Activated CD8-positive, alpha-beta memory T cell treated with anti-CD3 and anti-CD28 coated beads, Interleukin-2, amount 50 U/mL, for 1 hour (primary cell): Measurements from ENCODE around the gene GNAS-AS1.

Source experiments
- DNase-seq: peaks from one replicate; pipeline ENCODE4 v3.0.0-alpha.2; 2020; ENCODE audit errors: extremely low read depth

Gene GNAS-AS1

DNA sequence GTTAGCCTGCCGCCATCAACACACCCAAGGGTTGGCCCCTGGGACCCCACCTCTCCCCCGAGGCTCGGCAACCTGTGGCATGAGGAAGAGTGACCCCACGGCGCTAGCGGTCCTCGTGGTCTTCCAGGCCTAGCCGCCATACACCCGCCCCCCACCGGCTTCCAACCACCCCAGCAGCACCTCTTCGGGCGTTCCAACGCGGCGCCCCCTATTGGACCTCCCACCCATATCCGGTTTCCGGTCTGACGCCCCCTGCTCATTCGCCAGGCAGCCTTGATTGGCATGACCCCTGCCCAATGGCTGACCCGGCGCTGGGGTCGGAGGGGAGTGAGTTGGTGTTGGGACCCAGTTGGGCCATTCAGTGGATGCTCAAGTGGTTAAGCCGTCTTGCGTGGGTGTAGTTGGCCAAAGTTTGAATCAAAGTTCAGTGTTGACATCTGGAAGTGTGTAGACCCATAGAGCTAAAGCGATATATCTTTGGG, at the start of gene GNAS-AS1:
TSS of gene GNAS-AS1 (minus strand) at position 210 of the 482 bp plus-strand sequence.
- peak; percentile 55 for DNase-seq

DNA sequence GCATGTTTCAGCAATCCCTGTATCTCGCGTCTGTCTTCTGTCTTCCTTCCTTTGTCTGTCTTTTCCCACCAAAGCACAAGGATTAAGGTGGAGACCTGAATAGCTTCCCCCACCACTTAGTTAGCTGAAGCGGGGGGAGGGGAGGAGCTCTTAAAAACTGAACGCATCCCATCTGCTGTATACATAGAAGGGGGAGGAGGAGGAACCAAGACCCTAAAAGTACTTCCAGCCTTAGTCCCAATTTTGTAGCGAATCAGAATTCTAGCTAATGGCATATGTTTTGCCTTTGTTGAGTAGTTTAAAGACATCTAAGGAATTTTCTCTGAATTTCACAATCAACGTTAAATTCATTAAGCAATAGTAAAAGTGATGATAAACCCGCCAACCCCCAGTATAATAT, 49.7 kb upstream of the GNAS-AS1 start:
- no peak for DNase-seq

DNA sequence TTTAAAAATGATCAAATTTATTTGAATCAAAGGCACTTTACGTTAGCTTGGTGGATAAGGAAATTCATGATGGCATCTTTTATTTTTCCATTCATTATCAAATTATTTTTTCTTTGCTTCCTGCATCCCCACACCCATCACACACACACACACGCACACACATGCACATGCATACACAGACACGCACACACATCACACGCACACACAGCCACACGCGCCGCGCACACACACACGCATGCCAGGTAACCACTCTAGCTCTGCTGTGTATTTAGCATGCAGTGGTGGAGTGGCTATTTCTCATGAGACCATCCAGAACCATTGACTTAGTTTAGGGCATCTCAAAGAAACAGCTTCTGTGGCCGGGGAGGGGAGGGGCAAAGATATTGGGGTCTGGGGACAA, 48.8 kb upstream of the GNAS-AS1 start:
- DNase-seq, result no peak

DNA sequence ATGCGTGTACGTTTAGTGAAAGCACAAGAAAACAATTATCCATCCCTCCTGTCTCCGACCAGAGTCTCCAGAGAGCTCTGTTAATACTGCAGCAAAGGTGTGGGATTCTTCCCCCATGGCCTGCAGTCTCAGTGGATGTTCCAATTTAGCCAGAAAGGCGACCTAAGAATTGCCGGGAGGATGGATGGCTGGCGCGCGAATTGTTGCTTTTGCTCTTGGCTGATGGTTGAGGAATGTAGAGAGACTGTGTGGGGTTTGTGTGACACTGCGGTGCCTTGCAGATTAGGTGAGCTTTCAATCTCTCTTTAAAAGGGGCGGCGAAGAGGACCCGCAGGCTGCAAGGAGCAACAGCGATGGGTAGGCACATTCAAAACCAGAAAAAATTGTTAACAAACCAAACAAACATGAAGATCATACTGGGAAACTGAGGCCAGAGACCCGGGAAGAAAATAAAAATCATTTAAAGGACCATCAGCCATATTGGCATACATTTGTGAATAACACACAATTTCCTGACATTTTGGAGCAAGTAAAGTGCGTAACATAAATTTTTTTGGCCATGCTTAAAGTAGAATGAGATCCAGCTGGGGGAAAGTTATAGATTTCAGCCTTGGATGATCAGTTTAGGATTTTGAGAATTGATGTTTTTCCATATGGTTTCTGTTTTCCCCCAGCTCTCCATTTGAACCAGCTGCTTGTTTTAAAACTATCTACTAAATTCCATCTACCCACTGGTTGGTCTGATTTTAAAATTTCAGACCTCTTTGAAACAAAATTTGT, 48.1 kb upstream of the GNAS-AS1 start:
- DNase-seq, result no peak

DNA sequence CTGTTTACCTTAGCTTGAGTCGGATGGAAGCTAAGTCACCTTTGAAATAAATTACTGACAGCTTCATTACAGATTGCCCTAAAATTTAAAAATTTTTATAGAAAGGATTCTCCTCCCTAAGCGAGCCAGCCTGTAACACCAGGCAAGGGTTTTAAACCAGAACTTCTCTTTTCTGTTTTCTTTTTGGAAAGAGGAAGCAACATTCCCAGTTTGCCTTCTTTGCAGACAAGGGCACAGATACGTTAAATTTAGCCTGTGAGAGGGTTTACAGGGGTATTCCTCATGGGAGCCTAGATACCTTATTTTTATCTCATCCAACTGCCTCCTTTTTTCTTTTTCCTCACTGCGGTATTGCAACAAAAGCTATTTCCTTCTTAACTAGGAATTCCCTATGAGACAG, 46.8 kb upstream of the GNAS-AS1 start:
- no peak for DNase-seq

DNA sequence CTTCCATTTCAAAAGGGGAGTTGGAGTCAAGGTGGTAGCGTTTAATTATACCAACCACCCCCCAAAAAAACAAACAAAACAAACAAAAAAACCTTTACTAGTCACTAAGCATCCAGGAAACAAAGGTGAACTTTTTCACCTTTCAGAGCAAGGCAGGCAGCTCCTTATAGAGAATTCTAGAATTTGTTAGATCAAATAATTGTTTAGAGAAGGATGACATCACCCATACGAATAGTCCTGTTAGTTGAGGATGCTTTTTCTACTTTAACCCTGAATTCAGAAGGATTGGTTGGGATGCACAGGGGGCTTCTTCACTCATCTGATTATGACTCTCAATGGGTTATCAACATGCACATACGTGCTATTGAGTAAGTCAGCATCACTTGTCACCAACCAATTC, 46.1 kb upstream of the GNAS-AS1 start:
- DNase-seq, result no peak

DNA sequence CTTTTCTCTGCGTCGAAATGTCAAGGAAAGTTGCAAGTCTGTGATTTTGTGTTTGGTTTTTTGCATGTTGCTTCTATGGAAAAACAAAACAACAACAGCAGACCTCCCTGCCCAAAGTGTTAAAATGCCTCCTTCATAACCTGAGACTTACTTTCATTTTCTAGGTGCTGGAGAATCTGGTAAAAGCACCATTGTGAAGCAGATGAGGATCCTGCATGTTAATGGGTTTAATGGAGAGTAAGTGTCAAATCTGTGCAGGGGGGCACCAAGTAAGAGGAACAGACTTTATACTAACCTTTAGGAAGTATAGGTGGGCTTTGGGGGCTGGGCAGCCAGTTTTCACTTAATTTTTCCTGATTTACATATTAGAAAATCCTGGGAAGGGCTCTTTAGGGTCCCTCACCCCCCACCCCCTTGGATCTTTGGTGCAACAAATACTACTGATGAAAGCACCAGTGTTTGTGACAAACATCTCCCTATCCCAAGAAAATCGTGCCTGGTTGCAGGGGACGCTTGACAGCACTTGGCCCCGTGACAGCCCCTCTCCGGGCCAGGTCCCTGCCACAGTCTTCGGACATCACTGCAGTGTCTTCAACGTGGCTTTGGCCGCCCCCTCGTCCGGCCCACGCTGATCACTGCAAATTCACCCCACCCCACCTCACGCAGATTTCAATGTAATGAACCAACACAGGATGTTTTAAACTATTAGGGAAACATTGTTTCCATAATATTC, 44.9 kb upstream of the GNAS-AS1 start:
- no peak for DNase-seq

DNA sequence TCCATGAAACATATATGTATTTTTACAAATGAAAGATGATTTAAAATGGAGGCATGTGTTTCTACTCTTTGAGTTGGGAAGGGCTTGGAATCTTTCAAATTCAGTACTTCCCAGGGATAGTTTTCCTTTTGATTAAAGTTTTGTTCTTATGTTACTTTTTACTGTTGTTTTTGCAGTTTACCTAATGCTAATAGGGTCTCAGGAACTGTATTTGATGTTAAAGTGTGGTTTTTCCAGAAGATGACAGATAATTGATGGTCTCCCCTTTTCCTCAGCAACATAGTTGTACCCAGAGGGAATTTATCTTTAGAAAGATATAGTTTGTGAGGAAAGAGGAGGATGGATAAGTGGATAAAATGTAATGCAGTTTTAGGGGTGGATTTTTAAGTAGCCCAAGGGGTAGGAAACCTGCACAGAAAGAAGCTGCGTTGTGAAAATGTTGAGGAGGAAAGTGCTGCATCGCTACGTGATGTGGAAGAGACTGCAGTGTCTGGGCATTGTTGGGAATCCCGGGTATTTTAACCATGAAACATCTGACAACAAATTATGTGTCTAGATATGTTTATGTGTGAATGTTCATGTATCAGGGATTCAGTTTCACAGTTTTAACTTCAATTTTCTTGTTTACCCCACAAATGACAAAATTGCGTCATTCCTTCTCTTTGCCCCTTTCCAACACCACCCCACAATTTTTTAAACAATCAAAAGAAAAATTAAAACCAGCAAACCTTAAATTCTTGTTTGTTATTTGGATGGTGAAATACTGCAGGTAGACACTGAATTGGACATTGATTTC, 44.1 kb upstream of the GNAS-AS1 start:
- no peak for DNase-seq

DNA sequence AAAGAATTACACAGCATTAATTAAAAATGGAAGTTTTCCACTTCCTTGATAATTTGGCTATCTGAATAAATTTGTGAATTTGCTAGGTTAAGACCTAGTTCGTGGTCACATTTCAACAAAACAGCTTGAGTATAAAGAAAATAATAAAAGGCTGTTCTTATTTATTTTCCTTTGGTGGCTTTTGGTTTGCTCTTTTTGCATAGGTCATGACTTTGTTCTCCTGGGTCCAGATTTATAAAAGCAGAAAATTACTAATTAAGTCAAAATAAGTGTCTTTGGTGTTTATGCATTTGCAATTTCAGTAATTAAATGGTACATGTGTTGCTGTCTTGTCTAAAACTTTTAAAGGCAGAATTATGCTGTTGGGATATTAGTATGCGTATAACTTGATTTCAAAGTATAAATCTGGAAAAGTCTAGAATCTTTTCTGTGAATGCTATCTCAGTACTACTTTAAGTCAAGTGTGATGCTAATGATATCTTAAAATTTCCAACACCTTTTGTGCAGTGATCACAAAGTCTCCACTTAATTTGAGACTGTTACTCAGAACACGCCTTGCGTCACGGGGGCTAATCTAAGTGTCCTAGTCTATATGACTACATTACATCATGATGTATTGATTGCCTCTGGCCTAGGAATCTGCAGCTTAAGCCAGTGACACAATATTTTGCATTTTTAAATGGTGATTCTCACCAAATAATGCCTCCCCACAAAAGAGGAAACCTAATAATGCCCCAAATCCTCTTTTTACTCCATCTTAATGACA, 42.8 kb upstream of the GNAS-AS1 start:
- DNase-seq, result no peak

DNA sequence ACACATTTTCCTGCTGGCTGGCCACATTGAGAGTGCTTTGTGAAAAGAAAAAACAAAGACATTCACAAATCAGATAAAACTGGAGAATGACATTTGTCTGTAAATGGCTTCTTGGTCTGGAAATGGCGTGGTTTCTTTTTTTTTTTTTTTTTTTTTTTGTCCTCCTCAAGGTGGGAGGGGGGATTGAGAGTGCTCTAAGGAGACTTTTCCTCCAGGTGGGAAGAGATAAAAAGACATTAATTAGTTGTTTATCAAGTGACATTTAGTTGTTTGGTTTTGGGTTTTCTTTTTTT, 42.2 kb upstream of the GNAS-AS1 start:
- no peak for DNase-seq

DNA sequence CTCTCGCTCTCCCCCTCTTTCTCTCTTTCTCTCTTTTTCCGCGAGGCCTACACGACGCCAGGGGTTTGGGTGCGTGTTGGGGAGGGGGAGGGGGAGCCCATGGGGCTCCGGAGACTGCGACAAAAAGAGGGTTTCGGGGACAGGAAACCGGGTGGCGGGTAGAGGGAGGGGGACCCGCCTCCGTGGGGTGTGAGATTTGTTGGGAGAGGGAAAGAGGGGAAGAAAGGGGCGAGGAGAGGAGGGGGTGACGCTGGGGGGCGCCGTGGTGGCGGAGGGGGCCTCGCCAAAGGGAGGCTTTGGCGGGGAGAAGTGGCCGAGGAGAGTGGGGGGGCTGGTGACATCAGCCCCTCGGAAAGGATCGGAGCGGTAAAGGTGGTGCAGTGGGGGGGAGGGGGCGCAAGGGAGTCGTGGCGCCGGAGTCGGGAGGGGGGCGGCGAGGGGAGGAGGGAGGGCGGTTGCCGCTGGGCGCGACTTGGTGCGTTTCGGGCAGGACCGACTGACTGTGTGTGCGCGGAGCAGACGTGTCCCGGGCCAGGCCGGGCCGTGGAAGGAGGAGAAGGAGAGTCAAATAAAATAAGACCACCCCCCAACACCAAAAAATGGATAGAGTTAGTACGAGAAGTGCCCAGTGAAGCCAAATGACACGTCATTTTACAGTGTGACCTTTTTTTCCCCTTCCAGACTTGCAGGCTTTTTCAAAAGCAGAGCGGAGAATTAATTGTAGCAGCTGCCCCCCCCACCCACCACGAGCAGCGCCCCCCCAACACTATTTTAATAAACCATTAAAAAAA, 41.6 kb upstream of the GNAS-AS1 start:
- DNase-seq, result peak; percentile 49

DNA sequence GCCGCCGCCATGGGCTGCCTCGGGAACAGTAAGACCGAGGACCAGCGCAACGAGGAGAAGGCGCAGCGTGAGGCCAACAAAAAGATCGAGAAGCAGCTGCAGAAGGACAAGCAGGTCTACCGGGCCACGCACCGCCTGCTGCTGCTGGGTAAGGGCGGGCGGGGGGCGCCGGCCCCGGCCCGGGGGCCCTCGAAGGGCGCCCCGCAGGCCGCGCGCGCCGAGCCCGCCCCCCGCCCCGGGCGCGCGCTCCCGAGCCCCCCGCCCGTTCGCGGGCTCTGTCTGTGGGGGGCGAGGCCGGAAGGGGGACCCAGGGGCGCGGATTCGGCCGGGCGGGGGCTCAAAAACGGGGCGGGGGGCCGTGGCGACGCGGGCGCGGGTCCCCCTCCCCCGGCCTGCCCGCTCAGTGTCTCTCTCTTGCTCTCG, 41.0 kb upstream of the GNAS-AS1 start:
- no peak for DNase-seq

DNA sequence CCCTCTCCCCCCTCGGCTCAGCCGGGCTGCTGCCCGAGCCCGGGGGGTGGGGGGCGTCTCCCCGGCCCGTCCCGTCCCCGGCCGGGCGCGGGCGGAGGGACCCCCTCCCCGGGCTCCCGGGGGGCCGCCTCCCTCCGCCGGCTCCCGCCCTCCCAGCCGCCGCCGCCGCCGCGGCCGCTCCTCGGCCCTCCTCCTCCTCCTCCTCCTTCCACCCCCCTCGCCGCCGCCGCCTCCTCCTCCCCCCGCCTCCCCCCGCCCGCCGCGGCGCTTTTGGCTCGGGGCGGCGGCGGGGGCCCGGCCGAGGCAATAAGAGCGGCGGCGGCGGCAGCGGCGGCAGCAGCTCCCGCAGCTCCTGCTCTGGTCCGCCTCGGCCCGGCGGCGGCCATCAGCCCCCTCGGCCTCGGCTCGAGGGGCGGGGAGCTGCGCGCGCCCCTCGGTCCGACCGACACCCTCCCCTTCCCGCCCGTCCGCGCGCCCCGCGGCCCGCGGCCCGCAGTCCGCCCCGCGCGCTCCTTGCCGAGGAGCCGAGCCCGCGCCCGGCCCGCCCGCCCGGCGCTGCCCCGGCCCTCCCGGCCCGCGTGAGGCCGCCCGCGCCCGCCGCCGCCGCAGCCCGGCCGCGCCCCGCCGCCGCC, 40.5 kb upstream of the GNAS-AS1 start:
- DNase-seq, result peak; percentile 52

DNA sequence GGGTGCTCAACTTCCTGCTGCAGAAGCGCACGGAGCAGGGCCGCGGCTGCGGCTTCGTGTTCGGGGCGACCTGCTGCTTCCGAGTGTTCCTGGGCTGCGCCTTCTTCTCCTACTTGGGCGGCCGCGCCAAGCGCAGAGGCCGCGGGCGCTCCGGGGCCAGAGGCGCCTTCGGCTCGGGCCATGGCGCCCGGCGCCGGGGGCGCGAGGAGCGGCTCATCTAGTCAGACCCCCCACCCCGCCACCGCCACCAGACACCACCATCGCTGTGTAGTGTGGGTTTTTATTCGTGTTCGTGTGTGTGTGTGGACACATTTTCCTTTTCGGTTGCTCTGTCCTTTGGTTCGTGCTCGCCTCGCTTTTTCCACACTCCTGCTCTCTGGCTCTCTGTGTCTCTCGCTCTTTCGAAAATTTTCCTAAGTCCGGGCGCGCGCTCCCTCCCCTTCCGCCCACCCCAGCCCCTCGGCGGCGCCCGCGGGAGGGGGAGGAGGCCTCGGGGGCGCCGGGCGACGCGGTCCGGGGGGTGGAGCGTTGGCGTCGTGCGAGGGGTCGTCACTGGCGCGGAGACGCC, 39.9 kb upstream of the GNAS-AS1 start:
- peak; percentile 42 for DNase-seq

DNA sequence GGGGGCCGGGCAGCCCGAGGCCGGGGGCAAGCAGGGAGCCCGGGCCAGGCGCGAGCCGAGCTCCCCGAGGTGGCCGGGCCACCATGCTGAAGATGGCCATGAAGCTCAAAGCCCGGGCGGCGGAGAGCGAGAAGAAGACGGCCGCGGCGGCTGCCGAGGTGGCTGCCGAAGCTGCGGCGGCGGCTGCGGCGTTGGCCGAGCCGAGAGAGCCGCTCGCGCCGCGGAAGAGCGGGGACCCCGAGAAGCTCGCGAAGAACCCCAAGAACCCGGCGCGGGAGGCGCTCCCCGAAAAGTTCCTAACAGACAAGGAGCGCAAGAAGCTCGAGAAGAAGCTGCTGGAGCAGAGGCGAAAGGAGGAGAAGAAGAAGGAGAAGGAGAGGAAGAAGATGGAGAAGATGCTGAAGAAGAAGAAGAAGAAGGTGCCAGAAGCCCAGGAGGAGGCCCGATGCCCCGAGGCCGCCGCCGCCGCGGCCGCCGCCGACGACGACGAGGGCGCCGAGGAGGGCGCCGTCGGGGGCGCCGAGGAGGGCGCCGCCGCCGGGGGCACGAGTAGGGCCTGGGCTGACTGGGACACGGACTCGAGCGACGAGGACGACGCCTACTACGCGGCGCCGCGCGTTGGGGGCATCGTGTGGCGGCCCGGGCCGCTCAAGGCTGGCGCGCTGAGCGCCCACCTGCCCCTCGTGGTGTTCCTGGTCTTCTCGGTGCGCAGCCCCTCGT, 39.3 kb upstream of the GNAS-AS1 start:
- no peak for DNase-seq

DNA sequence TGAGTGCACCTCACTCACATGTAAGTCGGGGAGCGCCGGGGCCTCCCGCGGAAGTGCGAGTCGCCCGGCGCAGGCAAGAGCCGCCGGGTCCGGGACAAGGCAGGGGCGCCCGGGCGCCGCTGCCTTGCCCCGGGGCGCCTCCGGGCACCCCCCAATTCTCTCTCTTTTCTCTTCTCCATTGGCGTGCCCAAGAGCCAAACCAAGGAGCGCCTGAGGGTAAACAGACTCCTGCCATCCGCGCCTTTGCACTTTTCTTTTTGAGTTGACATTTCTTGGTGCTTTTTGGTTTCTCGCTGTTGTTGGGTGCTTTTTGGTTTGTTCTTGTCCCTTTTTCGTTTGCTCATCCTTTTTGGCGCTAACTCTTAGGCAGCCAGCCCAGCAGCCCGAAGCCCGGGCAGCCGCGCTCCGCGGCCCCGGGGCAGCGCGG, 38.6 kb upstream of the GNAS-AS1 start:
- no peak for DNase-seq

DNA sequence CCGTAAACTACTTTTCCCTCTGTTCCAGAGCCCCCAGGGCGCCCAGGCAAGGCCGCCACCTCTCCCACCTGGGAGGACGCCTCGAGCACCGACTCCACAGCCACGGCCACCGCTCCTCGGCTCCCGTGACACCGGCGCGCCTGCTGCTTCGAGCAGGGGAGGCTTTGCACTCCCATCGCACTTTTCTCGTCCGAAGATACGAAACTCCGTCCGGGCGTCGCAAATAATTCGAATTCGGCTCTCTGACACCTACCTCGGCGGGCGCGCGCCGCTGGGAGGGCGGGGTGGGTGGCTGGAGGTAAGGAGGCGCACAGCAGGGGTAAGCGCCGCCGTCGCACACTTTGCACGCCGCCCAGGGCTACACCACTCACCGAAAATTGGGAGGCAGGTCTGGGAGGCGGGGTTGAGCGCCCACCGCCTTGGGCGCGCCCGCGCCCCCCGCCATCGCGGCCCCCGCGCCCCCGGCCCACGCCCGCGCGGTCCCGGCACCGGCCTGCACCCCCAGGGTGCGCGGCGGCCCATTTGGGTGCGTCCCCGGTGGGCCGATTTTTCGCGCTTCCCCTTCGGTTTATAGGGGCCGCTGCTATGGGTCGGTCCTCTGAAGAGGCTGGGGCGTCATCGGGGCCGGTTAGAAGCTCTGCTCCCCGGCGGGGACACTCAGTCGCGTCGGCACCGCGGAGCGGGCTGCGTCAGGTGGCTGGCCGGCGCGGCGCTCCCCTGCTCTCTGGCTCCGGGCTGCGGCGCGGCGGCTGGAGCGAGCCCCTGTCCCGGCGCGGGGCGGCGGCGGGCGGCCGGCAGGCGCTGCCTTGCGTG, 38.0 kb upstream of the GNAS-AS1 start:
- DNase-seq, result peak; percentile 75

DNA sequence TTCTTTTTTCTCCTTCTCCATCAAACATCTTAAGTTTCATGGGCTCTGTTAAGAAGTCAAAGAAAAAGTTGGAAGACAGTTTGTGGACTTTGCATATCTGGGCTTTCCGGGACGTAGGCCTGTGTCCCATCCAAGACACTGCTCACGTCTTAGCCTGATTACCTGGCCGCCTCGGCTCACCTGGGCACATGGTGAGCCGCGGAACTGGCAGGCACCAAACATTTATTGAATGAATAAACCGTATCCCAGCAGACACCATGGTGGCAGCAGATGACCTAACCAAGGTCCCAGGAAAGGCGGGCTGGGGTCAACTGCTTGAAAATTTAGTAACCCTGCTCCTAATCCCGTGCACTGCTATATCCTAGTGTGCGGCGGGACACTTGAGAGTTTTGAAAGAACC, 37.4 kb upstream of the GNAS-AS1 start:
- no peak for DNase-seq

DNA sequence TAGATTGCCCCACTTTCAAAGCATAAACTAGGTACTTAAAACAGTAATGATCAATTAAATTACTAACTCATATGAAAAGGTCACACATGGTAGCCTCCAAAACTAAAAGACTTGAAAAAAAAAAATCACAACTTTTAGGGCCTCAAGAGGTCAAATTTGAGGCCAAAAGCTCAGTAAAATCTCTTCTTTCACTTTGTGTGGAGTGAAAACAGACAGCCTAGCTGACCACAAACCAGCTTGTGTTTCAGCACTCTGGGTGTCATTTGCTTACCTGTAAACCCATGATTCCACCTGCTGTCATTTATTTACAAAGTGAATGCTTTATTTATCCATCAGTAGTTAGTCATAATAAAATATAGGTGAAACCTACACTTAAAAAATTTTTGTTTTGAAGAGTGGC, 35.8 kb upstream of the GNAS-AS1 start:
- DNase-seq, result no peak
